SK-N-SH treated with all-trans-retinoic acid at 6 μM for 48 hours (cell line): Measurements from ENCODE around the gene TSSC4.

Experiments used
- ATAC-seq: fragments of 200-7000 bp; cut with Tn5 transposase; 3 replicates; pipeline ENCODE4 v1.9.1; 2020; ENCODE audit warnings: mild to moderate bottlenecking, moderate library complexity
- ARNTL ChIP-seq: fragments of 450-650 bp; formaldehyde crosslinking; IDR thresholded peaks from 2 replicates; pipeline ENCODE4 v1.5.0; 2020; ENCODE audit warnings: low read depth, mild to moderate bottlenecking, moderate library complexity, borderline replicate concordance
- BACH2 ChIP-seq: fragments of 250-450 bp; sonication (Bioruptor Pico); IDR thresholded peaks from 2 replicates; pipeline ENCODE4 v1.9.0; 2021; ENCODE audit warnings: mild to moderate bottlenecking, borderline replicate concordance
- CSDC2 ChIP-seq: fragments of 250-450 bp; sonication (Bioruptor Pico); IDR thresholded peaks from 2 replicates; pipeline ENCODE4 v1.5.0; 2020; ENCODE audit warnings: mild to moderate bottlenecking, moderate library complexity
- CSRNP3 ChIP-seq: fragments of 250-450 bp; sonication (Bioruptor Pico); IDR thresholded peaks from 2 replicates; pipeline ENCODE4 v1.5.1; 2021; ENCODE audit warnings: mild to moderate bottlenecking, moderate library complexity
- ESRRG ChIP-seq: fragments of 250-450 bp; sonication (Bioruptor Pico); IDR thresholded peaks from 2 replicates; pipeline ENCODE4 v1.6.1; 2021; ENCODE audit warnings: mild to moderate bottlenecking
- GLIS3 ChIP-seq: fragments of 250-450 bp; sonication (Bioruptor Pico); IDR thresholded peaks from 2 replicates; pipeline ENCODE4 v1.5.0; 2020; ENCODE audit warnings: mild to moderate bottlenecking, moderate library complexity
- ISL1 ChIP-seq: fragments of 250-450 bp; sonication (Bioruptor Pico); IDR thresholded peaks from 2 replicates; pipeline ENCODE4 v2.1.2; 2022; ENCODE audit warnings: mild to moderate bottlenecking, moderate library complexity
- OSR1 ChIP-seq: fragments of 250-450 bp; sonication (Bioruptor Pico); IDR thresholded peaks from 2 replicates; pipeline ENCODE4 v1.8.0; 2022; ENCODE audit warnings: moderate library complexity, mild to moderate bottlenecking, inconsistent platforms
- PATZ1 ChIP-seq: fragments of 250-450 bp; sonication (Bioruptor Pico); IDR thresholded peaks from 2 replicates; pipeline ENCODE4 v1.8.0; 2020; ENCODE audit warnings: mild to moderate bottlenecking, moderate library complexity, borderline replicate concordance
- POU6F1 ChIP-seq: fragments of 250-450 bp; sonication (Bioruptor Pico); IDR thresholded peaks from 2 replicates; pipeline ENCODE4 v1.8.0; 2021; ENCODE audit warnings: low read depth, mild to moderate bottlenecking, moderate library complexity, borderline replicate concordance
- PPARA ChIP-seq: fragments of 250-450 bp; sonication (Bioruptor Pico); IDR thresholded peaks from 2 replicates; pipeline ENCODE4 v1.5.0; 2020; ENCODE audit warnings: mild to moderate bottlenecking, borderline replicate concordance
- RARB ChIP-seq: fragments of 250-450 bp; sonication (Bioruptor Pico); IDR thresholded peaks from 2 replicates; pipeline ENCODE4 v1.8.0; 2021; ENCODE audit warnings: mild to moderate bottlenecking, moderate library complexity
- SNAI2 ChIP-seq: fragments of 250-450 bp; sonication (Bioruptor Pico); IDR thresholded peaks from 2 replicates; pipeline ENCODE4 v1.5.0; 2020; ENCODE audit warnings: mild to moderate bottlenecking, moderate library complexity
- TCF4 ChIP-seq: fragments of 250-450 bp; sonication (Bioruptor Pico); IDR thresholded peaks from 2 replicates; pipeline ENCODE4 v1.8.0; 2021; ENCODE audit warnings: mild to moderate bottlenecking, moderate library complexity, borderline replicate concordance
- TOX ChIP-seq: fragments of 250-450 bp; sonication (Bioruptor Pico); IDR thresholded peaks from 2 replicates; pipeline ENCODE4 v1.8.0; 2021; ENCODE audit warnings: mild to moderate bottlenecking, moderate library complexity, borderline replicate concordance
- TSHZ2 ChIP-seq: fragments of 250-450 bp; sonication (Bioruptor Pico); IDR thresholded peaks from 2 replicates; pipeline ENCODE4 v1.5.0; 2020; ENCODE audit warnings: mild to moderate bottlenecking, moderate library complexity
- ZC3H10 ChIP-seq: fragments of 250-450 bp; sonication (Bioruptor Pico); IDR thresholded peaks from 2 replicates; pipeline ENCODE4 v1.5.1; 2021; ENCODE audit warnings: mild to moderate bottlenecking, moderate library complexity
- ZFP3 ChIP-seq: fragments of 250-450 bp; sonication (Bioruptor Pico); IDR thresholded peaks from 2 replicates; pipeline ENCODE4 v1.5.0; 2020; ENCODE audit warnings: mild to moderate bottlenecking, moderate library complexity
- ZFP30 ChIP-seq: fragments of 450-650 bp; formaldehyde crosslinking; IDR thresholded peaks from 2 replicates; pipeline ENCODE4 v1.5.0; 2022; ENCODE audit warnings: mild to moderate bottlenecking, moderate library complexity
- ZNF565 ChIP-seq: fragments of 450-650 bp; formaldehyde crosslinking; conservative IDR thresholded peaks from 2 replicates; pipeline ENCODE4 v1.5.0; 2020; ENCODE audit warnings: low read depth, mild to moderate bottlenecking, moderate library complexity
- ZNF70 ChIP-seq: fragments of 450-650 bp; formaldehyde crosslinking; IDR thresholded peaks from 2 replicates; pipeline ENCODE4 v1.5.0; 2020; ENCODE audit warnings: mild to moderate bottlenecking, moderate library complexity
- ZNF8 ChIP-seq: fragments of 450-650 bp; formaldehyde crosslinking; IDR thresholded peaks from 2 replicates; pipeline ENCODE4 v1.5.0; 2020; ENCODE audit warnings: mild to moderate bottlenecking, moderate library complexity

TSSC4 gene

GRCh38 chr11:2433106-2433925 lies 32.8 kb downstream of the TSSC4 start:
- TF ChIP-seq ARNTL (no peak), TSHZ2 (CRISPR knock-in tag) (no peak), ZFP3 (CRISPR knock-in tag) (no peak), POU6F1 (CRISPR knock-in tag) (no peak), PATZ1 (no peak), CSDC2 (no peak), PPARA (CRISPR knock-in tag) (no peak), GLIS3 (CRISPR knock-in tag) (no peak), TCF4 (CRISPR knock-in tag) (no peak), ZC3H10 (no peak)
- TF ChIP-seq, all 23 proteins: peak for 0
- no peak for ATAC-seq

GRCh38 chr11:2434008-2434407 lies 33.5 kb downstream of the TSSC4 start:
- ATAC-seq, result no peak
- TF ChIP-seq ZNF565 (CRISPR knock-in tag), result no peak
- TF ChIP-seq ZC3H10, result no peak
- no peak for TF ChIP-seq ISL1 (CRISPR knock-in tag)
- TF ChIP-seq ESRRG (CRISPR knock-in tag), result no peak
- TF ChIP-seq TOX (CRISPR knock-in tag), result no peak
- no peak for TF ChIP-seq TSHZ2 (CRISPR knock-in tag)
- no peak for TF ChIP-seq PATZ1
- TF ChIP-seq GLIS3 (CRISPR knock-in tag), result no peak
- no peak for TF ChIP-seq ARNTL
- no peak for TF ChIP-seq ZNF8
- TF ChIP-seq BACH2 (CRISPR knock-in tag), result no peak
- TF ChIP-seq ZFP30 (CRISPR knock-in tag), result no peak
- no peak for TF ChIP-seq PPARA (CRISPR knock-in tag)
- TF ChIP-seq POU6F1 (CRISPR knock-in tag), result no peak
- no peak for TF ChIP-seq OSR1
- TF ChIP-seq CSRNP3 (CRISPR knock-in tag), result no peak
- TF ChIP-seq SNAI2 (CRISPR knock-in tag), result no peak
- TF ChIP-seq RARB, result no peak
- TF ChIP-seq ZFP3 (CRISPR knock-in tag), result no peak
- no peak for TF ChIP-seq ZNF70 (CRISPR knock-in tag)
